Measurements from ENCODE around the gene MKX.

Gene MKX

GRCh38 chr10:27661514-27662286 is 83.9 kb downstream of the MKX start:
- Mint-ChIP-seq H3K4me1 (ENCODE audit: low read depth) (no peaks in the 10 kb centered on the region), H3K27me3 (peaks cover 44% of the 10 kb centered on the region), H3K4me3 (no peak overlapping the region), H3K9me3 (no peaks in the 10 kb centered on the region), H3K36me3 (ENCODE audit: low read depth) (no peaks in the 10 kb centered on the region), H3K27ac (no peak overlapping the region)

- H3K9me3 Mint-ChIP-seq = no peaks in the 10 kb centered on the region
- H3K36me3 Mint-ChIP-seq (ENCODE audit: low read depth) = no peaks in the 10 kb centered on the region
- H3K27ac Mint-ChIP-seq = no peak overlapping the region
- H3K4me3 Mint-ChIP-seq = no peak overlapping the region
- peaks cover 41% of the 10 kb centered on the region for H3K27me3 Mint-ChIP-seq
- H3K4me1 Mint-ChIP-seq (ENCODE audit: low read depth) = no peaks in the 10 kb centered on the region
Observed at GRCh38 chr10:27660711-27661110, 84.9 kb downstream of the MKX start.

- Mint-ChIP-seq H3K36me3 (ENCODE audit: low read depth) (no peaks in the 10 kb centered on the region), H3K4me3 (no peak overlapping the region), H3K27ac (no peak overlapping the region), H3K27me3 (peaks cover 37% of the 10 kb centered on the region), H3K9me3 (no peaks in the 10 kb centered on the region), H3K4me1 (ENCODE audit: low read depth) (no peaks in the 10 kb centered on the region)
Observed at GRCh38 chr10:27660268-27660667, 85.4 kb downstream of the MKX start.

- no peak overlapping the region for H3K4me3 Mint-ChIP-seq
- no peaks in the 10 kb centered on the region for H3K36me3 Mint-ChIP-seq (ENCODE audit: low read depth)
- H3K4me1 Mint-ChIP-seq (ENCODE audit: low read depth) = no peaks in the 10 kb centered on the region
- no peaks in the 10 kb centered on the region for H3K9me3 Mint-ChIP-seq
- no peak overlapping the region for H3K27ac Mint-ChIP-seq
- H3K27me3 Mint-ChIP-seq = peaks cover 34% of the 10 kb centered on the region
Observed at GRCh38 chr10:27659786-27660185, 85.8 kb downstream of the MKX start.

- Mint-ChIP-seq H3K27ac (no peak overlapping the region), H3K27me3 (peaks cover 24% of the 10 kb centered on the region), H3K9me3 (no peaks in the 10 kb centered on the region), H3K4me1 (ENCODE audit: low read depth) (no peaks in the 10 kb centered on the region), H3K36me3 (ENCODE audit: low read depth) (no peaks in the 10 kb centered on the region), H3K4me3 (no peak overlapping the region)
Observed at GRCh38 chr10:27658788-27659187, 86.8 kb downstream of the MKX start.

GRCh38 chr10:27655296-27655695 is 90.3 kb downstream of the MKX start:
- Mint-ChIP-seq H3K9me3 (no peaks in the 10 kb centered on the region), H3K4me3 (no peak overlapping the region), H3K27ac (no peak overlapping the region), H3K27me3 (peaks cover 8% of the 10 kb centered on the region), H3K36me3 (ENCODE audit: low read depth) (no peaks in the 10 kb centered on the region), H3K4me1 (ENCODE audit: low read depth) (no peaks in the 10 kb centered on the region)

- no peaks in the 10 kb centered on the region for H3K9me3 Mint-ChIP-seq
- H3K4me1 Mint-ChIP-seq (ENCODE audit: low read depth) = no peaks in the 10 kb centered on the region
- H3K4me3 Mint-ChIP-seq = no peak overlapping the region
- no peak overlapping the region for H3K27ac Mint-ChIP-seq
- no peaks in the 10 kb centered on the region for H3K36me3 Mint-ChIP-seq (ENCODE audit: low read depth)
- peaks cover 6% of the 10 kb centered on the region for H3K27me3 Mint-ChIP-seq
Observed at GRCh38 chr10:27654284-27654683, 91.3 kb downstream of the MKX start.

- Mint-ChIP-seq H3K4me3 (no peak overlapping the region), H3K27me3 (peaks cover 16% of the 10 kb centered on the region), H3K27ac (no peak overlapping the region)
Observed at GRCh38 chr10:27646604-27647175, 98.9 kb downstream of the MKX start.

GRCh38 chr10:27646194-27646593 is 99.4 kb downstream of the MKX start:
- Mint-ChIP-seq H3K36me3 (ENCODE audit: low read depth) (no peaks in the 10 kb centered on the region), H3K4me3 (no peak overlapping the region), H3K27ac (no peak overlapping the region), H3K4me1 (ENCODE audit: low read depth) (no peaks in the 10 kb centered on the region), H3K27me3 (peaks cover 16% of the 10 kb centered on the region), H3K9me3 (peaks cover 9% of the 10 kb centered on the region)

More at GRCh38 chr10:27646604-27647175, 98.9 kb downstream of the MKX start:
- Mint-ChIP-seq H3K36me3 (ENCODE audit: low read depth) (no peaks in the 10 kb centered on the region), H3K4me1 (ENCODE audit: low read depth) (no peaks in the 10 kb centered on the region), H3K9me3 (peaks cover 8% of the 10 kb centered on the region)

GRCh38 chr10:27644307-27644939 is 101.2 kb downstream of the MKX start:
- Mint-ChIP-seq H3K9me3 (peaks cover 9% of the 10 kb centered on the region), H3K27me3 (peaks cover 10% of the 10 kb centered on the region), H3K4me3 (no peak overlapping the region), H3K4me1 (ENCODE audit: low read depth) (no peaks in the 10 kb centered on the region), H3K36me3 (ENCODE audit: low read depth) (no peaks in the 10 kb centered on the region), H3K27ac (no peak overlapping the region)

GRCh38 chr10:27643301-27643700 is 102.3 kb downstream of the MKX start:
- no peaks in the 10 kb centered on the region for H3K36me3 Mint-ChIP-seq (ENCODE audit: low read depth)
- no peak overlapping the region for H3K4me3 Mint-ChIP-seq
- peaks cover 9% of the 10 kb centered on the region for H3K9me3 Mint-ChIP-seq
- no peak overlapping the region for H3K27ac Mint-ChIP-seq
- H3K4me1 Mint-ChIP-seq (ENCODE audit: low read depth) = no peaks in the 10 kb centered on the region
- H3K27me3 Mint-ChIP-seq = peaks cover 8% of the 10 kb centered on the region

GRCh38 chr10:27642023-27642589 is 103.5 kb downstream of the MKX start:
- no peaks in the 10 kb centered on the region for H3K36me3 Mint-ChIP-seq (ENCODE audit: low read depth)
- H3K27me3 Mint-ChIP-seq = peaks cover 4% of the 10 kb centered on the region
- H3K27ac Mint-ChIP-seq = no peak overlapping the region
- H3K9me3 Mint-ChIP-seq = peaks cover 9% of the 10 kb centered on the region
- no peak overlapping the region for H3K4me3 Mint-ChIP-seq
- no peaks in the 10 kb centered on the region for H3K4me1 Mint-ChIP-seq (ENCODE audit: low read depth)

GRCh38 chr10:27638071-27638750 is 107.4 kb downstream of the MKX start:
- Mint-ChIP-seq H3K27me3 (peaks cover 4% of the 10 kb centered on the region), H3K36me3 (ENCODE audit: low read depth) (no peaks in the 10 kb centered on the region), H3K27ac (no peak overlapping the region), H3K4me1 (ENCODE audit: low read depth) (no peaks in the 10 kb centered on the region), H3K9me3 (peaks cover 12% of the 10 kb centered on the region), H3K4me3 (no peak overlapping the region)

- Mint-ChIP-seq H3K4me3 (no peak overlapping the region), H3K27me3 (peaks cover 4% of the 10 kb centered on the region), H3K4me1 (ENCODE audit: low read depth) (no peaks in the 10 kb centered on the region), H3K9me3 (peaks cover 12% of the 10 kb centered on the region), H3K36me3 (ENCODE audit: low read depth) (no peaks in the 10 kb centered on the region), H3K27ac (no peak overlapping the region)
Observed at GRCh38 chr10:27637601-27638000, 108.0 kb downstream of the MKX start.

- Mint-ChIP-seq H3K27me3 (peaks cover 4% of the 10 kb centered on the region), H3K9me3 (peaks cover 6% of the 10 kb centered on the region), H3K4me1 (ENCODE audit: low read depth) (no peaks in the 10 kb centered on the region), H3K4me3 (no peak overlapping the region), H3K36me3 (ENCODE audit: low read depth) (no peaks in the 10 kb centered on the region), H3K27ac (no peak overlapping the region)
Observed at GRCh38 chr10:27636816-27637215, 108.8 kb downstream of the MKX start.

Measured in stimulated activated naive CD8-positive, alpha-beta T cell treated with anti-CD3 and anti-CD28 coated beads, Interleukin-15, Interleukin-2, amounts not matched to agents 100 ng/mL and 50 ng/mL, for 24 hours (primary cell).